CD4-positive, alpha-beta T cell treated with Interleukin-6 at 100 ng/mL for 8 hours (primary cell): ENCODE data around the gene SYNGR2.
"Not testable (repeated sequence)": the region's sequence is repeated elsewhere in the genome, so short reads cannot be mapped to it uniquely, and the experiment has no call there.

Experiments
- DNase-seq: peaks from one replicate; pipeline ENCODE4 v3.0.0-alpha.2; 2020; ENCODE audit warnings: mixed read lengths, low spot score

The SYNGR2 gene

GRCh38 chr17:78130090-78130436, 38.3 kb upstream of the SYNGR2 start:
- no peak for DNase-seq

GRCh38 chr17:78130437-78131101, 37.8 kb upstream of the SYNGR2 start, which contains the start of gene TMC8:
Gene TMC8, plus strand, starts transcription at chr17:78130771. Its CDS starts 818 bp downstream, at chr17:78131589.
- DNase-seq: peak; percentile 89

- no peak for DNase-seq
Measured at GRCh38 chr17:78131172-78132083, 37.0 kb upstream of the SYNGR2 start.

GRCh38 chr17:78132084-78132676, 36.2 kb upstream of the SYNGR2 start:
- peak; percentile 74 for DNase-seq

GRCh38 chr17:78132767-78133178, 35.6 kb upstream of the SYNGR2 start:
- DNase-seq: no peak

GRCh38 chr17:78133179-78133951, 35.0 kb upstream of the SYNGR2 start:
- DNase-seq: no peak

- DNase-seq: peak; percentile 85
Measured at GRCh38 chr17:78133971-78134898, 34.1 kb upstream of the SYNGR2 start.

GRCh38 chr17:78134899-78135385, 33.4 kb upstream of the SYNGR2 start:
- no peak for DNase-seq

GRCh38 chr17:78135858-78136500, 32.4 kb upstream of the SYNGR2 start:
- DNase-seq: no peak

- DNase-seq: peak; percentile 49
Measured at GRCh38 chr17:78137392-78138203, 30.8 kb upstream of the SYNGR2 start.

GRCh38 chr17:78138204-78139060, 29.9 kb upstream of the SYNGR2 start:
- no peak for DNase-seq

GRCh38 chr17:78139861-78140168, 28.6 kb upstream of the SYNGR2 start:
- not testable (repeated sequence) for DNase-seq

- peak; percentile 93 for DNase-seq
Measured at GRCh38 chr17:78140169-78141051, 28.0 kb upstream of the SYNGR2 start.

- DNase-seq: no peak
Measured at GRCh38 chr17:78141437-78142118, 26.8 kb upstream of the SYNGR2 start.

- DNase-seq: no peak
Measured at GRCh38 chr17:78142119-78142861, 26.1 kb upstream of the SYNGR2 start.
